ENCODE data around the gene INTS11.

DNA sequence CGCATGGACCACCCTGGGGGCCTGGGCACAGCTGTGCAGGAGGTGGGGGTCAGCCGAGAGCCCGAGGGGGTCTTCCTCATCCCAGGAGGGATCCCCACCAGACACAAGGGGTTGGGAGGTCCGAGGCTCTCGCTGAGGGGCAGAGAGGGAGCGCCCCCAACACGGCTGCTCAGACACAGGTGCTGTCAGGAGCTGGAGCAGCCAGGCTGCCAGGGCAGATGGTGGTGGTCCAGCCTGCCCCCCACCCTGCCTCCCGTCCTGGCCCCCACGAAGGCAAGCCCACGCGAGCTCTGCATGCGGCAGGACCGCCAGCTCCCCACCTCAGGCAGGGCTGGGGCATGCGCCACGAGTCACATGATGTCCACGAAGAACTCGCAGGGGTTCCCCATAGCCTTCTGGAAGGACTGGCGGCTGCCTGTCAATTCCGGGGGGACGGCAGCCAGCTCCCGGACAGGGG is 11.4 kb upstream of the INTS11 start:
- no peak for TF ChIP-seq CTCF (IDR thresholded peaks at IDR 0.05; ENCODE audit: control extremely low read depth in 1 of 3, insufficient read depth in 1 of 3, low read depth in 1 of 3, low read length in 3 of 3)
- no peak for TF ChIP-seq SP4 (IDR thresholded peaks at IDR 0.05; ENCODE audit: low read length)
- TF ChIP-seq JUN (IDR thresholded peaks at IDR 0.05; ENCODE audit: low read depth, low read length), result no peak
- TF ChIP-seq POLR2A (IDR thresholded peaks at IDR 0.05; ENCODE audit: control extremely low read depth in 1 of 2, low read depth in 2 of 2, low read length in 2 of 2), result no peak
- TF ChIP-seq SIRT6 (IDR thresholded peaks at IDR 0.05; ENCODE audit: low read length), result no peak
- TF ChIP-seq NANOG (IDR thresholded peaks at IDR 0.05; ENCODE audit: insufficient read depth, low read depth, low read length, poor library complexity, severe bottlenecking), result no peak
- TF ChIP-seq EZH2 (IDR thresholded peaks at IDR 0.05; ENCODE audit: low read depth, low read length, severe bottlenecking), result no peak
- no peak for TF ChIP-seq TAF1 (IDR thresholded peaks at IDR 0.05; ENCODE audit: low read depth, low read length)
- no peak for TF ChIP-seq POLR2AphosphoS5 (IDR thresholded peaks at IDR 0.05; ENCODE audit: low read depth, low read length)
- no peak for TF ChIP-seq SRF (IDR thresholded peaks at IDR 0.05; ENCODE audit: low read depth, low read length)

All from H1 (cell line).